DOHH2 (cell line): Measurements from ENCODE around the gene SMC4.

Experiments
- H3F3A ChIP-seq: fragments of 200-600 bp; sonication (generic), shearing (Covaris generic); 2 replicates; pipeline ENCODE4 v1.6.0; 2016; ENCODE audit warnings: antibody characterized with exemption, mild to moderate bottlenecking; ENCODE audit not compliant: control insufficient read depth, insufficient read depth
- H3K27ac ChIP-seq: fragments of 200-600 bp; sonication (generic); 2 replicates; pipeline ENCODE4 v1.5.1; 2014; ENCODE audit warnings: low read depth, mild to moderate bottlenecking, low read length, moderate library complexity
- H3K27me3 ChIP-seq: fragments of 200-600 bp; sonication (generic); 2 replicates; pipeline ENCODE4 v1.6.1; 2014; ENCODE audit warnings: mild to moderate bottlenecking, low read length, mixed read lengths; ENCODE audit not compliant: control insufficient read depth
- H3K36me3 ChIP-seq: fragments of 200-600 bp; sonication (generic); 2 replicates; pipeline ENCODE4 v1.6.1; 2014; ENCODE audit warnings: mild to moderate bottlenecking, low read length, moderate library complexity, mixed read lengths; ENCODE audit not compliant: control insufficient read depth
- H3K4me1 ChIP-seq: fragments of 200-600 bp; sonication (generic); 2 replicates; pipeline ENCODE4 v1.6.1; 2014; ENCODE audit warnings: mild to moderate bottlenecking, low read length, mixed read lengths; ENCODE audit not compliant: control insufficient read depth
- H3K4me2 ChIP-seq: fragments of 200-600 bp; sonication (generic); 2 replicates; pipeline ENCODE4 v1.6.0; 2014; ENCODE audit warnings: mild to moderate bottlenecking, low read length, moderate library complexity
- H3K4me3 ChIP-seq: fragments of 200-600 bp; sonication (generic); 2 replicates; pipeline ENCODE4 v1.5.1; 2014; ENCODE audit warnings: mild to moderate bottlenecking, low read length, mixed read lengths
- H3K79me2 ChIP-seq: fragments of 200-600 bp; sonication (generic); 2 replicates; pipeline ENCODE4 v1.6.1; 2014; ENCODE audit warnings: mild to moderate bottlenecking, low read length, mixed read lengths; ENCODE audit not compliant: control insufficient read depth
- H3K9me2 ChIP-seq: fragments of 200-600 bp; sonication (generic); replicated peaks from 2 replicates; pipeline ENCODE4 v1.6.1; 2014; ENCODE audit warnings: mild to moderate bottlenecking, low read length, mixed read lengths; ENCODE audit not compliant: control insufficient read depth
- H3K9me3 ChIP-seq: fragments of 200-600 bp; sonication (generic); 2 replicates; pipeline ENCODE4 v1.6.1; 2014; ENCODE audit warnings: antibody characterized with exemption, low read length, mixed read lengths; ENCODE audit not compliant: control insufficient read depth, insufficient read depth
- H4K20me1 ChIP-seq: fragments of 200-600 bp; sonication (generic); 2 replicates; pipeline ENCODE4 v1.6.0; 2014; ENCODE audit warnings: low read depth, mild to moderate bottlenecking, antibody characterized with exemption, low read length, moderate library complexity; ENCODE audit not compliant: control insufficient read depth, insufficient read depth
- CTCF ChIP-seq: fragments of 200-600 bp; sonication (generic); IDR thresholded peaks from one replicate; pipeline ENCODE4 v1.5.1; 2014; ENCODE audit warnings: antibody characterized with exemption, mild to moderate bottlenecking, low read depth, low read length; ENCODE audit not compliant: poor library complexity, severe bottlenecking
- EZH2phosphoT487 ChIP-seq: fragments of 200-600 bp; sonication (generic); IDR thresholded peaks from 2 replicates; pipeline ENCODE4 v1.6.1; 2017; ENCODE audit warnings: borderline replicate concordance, mild to moderate bottlenecking, antibody characterized with exemption, low read length, moderate library complexity, mixed read lengths

Gene SMC4

GRCh38 chr3:160400702-160401150, 1.3 kb downstream of the SMC4 start:
- peaks cover 98% of the 10 kb centered on the region for H3K79me2 ChIP-seq

GRCh38 chr3:160401291-160402095, 2.0 kb downstream of the SMC4 start:
- Histone ChIP-seq H3K4me2 (peak overlapping the region; percentile 78), H3K27me3 (no peaks in the 10 kb centered on the region), H3K36me3 (peaks cover 70% of the 10 kb centered on the region), H3K27ac (peak overlapping the region; percentile 87), H4K20me1 (peaks cover 55% of the 10 kb centered on the region), H3K9me3 (no peaks in the 10 kb centered on the region), H3K4me1 (peaks cover 60% of the 10 kb centered on the region), H3K79me2 (peaks cover 99% of the 10 kb centered on the region), H3K9me2 (no peaks in the 10 kb centered on the region), H3K4me3 (peak overlapping the region; percentile 91), H3F3A (peaks cover 35% of the 10 kb centered on the region)
- no peak for TF ChIP-seq CTCF
- TF ChIP-seq EZH2phosphoT487: no peak

More at GRCh38 chr3:160400702-160401150, 1.3 kb downstream of the SMC4 start:
- Histone ChIP-seq H3K9me3 (no peaks in the 10 kb centered on the region), H3K36me3 (peaks cover 63% of the 10 kb centered on the region), H3K27ac (peak overlapping the region; percentile 87), H3K4me3 (peak overlapping the region; percentile 91), H3K27me3 (no peaks in the 10 kb centered on the region), H3K9me2 (no peaks in the 10 kb centered on the region), H3K4me2 (peak overlapping the region; percentile 78), H3K4me1 (peaks cover 60% of the 10 kb centered on the region), H4K20me1 (peaks cover 48% of the 10 kb centered on the region), H3F3A (peaks cover 27% of the 10 kb centered on the region)
- no peak for TF ChIP-seq EZH2phosphoT487

GRCh38 chr3:160402221-160403027, 3.0 kb downstream of the SMC4 start:
- peaks cover 53% of the 10 kb centered on the region for H3K4me1 ChIP-seq
- H3K36me3 ChIP-seq: peaks cover 80% of the 10 kb centered on the region
- H3K9me2 ChIP-seq: no peaks in the 10 kb centered on the region
- peaks cover 99% of the 10 kb centered on the region for H3K79me2 ChIP-seq
- no peaks in the 10 kb centered on the region for H3K27me3 ChIP-seq
- peaks cover 43% of the 10 kb centered on the region for H3F3A ChIP-seq
- H3K9me3 ChIP-seq: no peaks in the 10 kb centered on the region
- peak overlapping the region; percentile 87 for H3K27ac ChIP-seq
- H3K4me3 ChIP-seq: peak overlapping the region; percentile 91
- peaks cover 58% of the 10 kb centered on the region for H4K20me1 ChIP-seq
- peak overlapping the region; percentile 78 for H3K4me2 ChIP-seq
- TF ChIP-seq EZH2phosphoT487 (no peak), CTCF (no peak)
